Tibial artery (tissue), 4 donors: ENCODE measurements around the gene DTNA.
"Not testable (repeated sequence)": the region's sequence is repeated elsewhere in the genome, so short reads cannot be mapped to it uniquely, and the experiment has no call there.

ENCODE experiments used
- DNase-seq, 2 donors: peaks; one replicate each; pipeline ENCODE4 v3.0.0-alpha.2; 2019
- H3K27ac ChIP-seq, 2 donors: fragments of 200-600 bp; sonication (generic) in 1 of 2; 1 replicate in 1 of 2; 2 replicates in 1 of 2; pipeline ENCODE4 v1.5.1; 2018 to 2019; ENCODE audit warnings: mild to moderate bottlenecking in 1 of 2
- H3K27me3 ChIP-seq, 2 donors: fragments of 200-600 bp; sonication (generic) in 1 of 2; one replicate each; pipeline versions ENCODE4 v1.5.1 to v1.6.0; 2016 to 2019
- H3K36me3 ChIP-seq, 3 donors: fragments of 200-600 bp; sonication (generic) in 2 of 3; one replicate each; pipeline ENCODE4 v1.5.1; 2016 to 2019; ENCODE audit warnings: mild to moderate bottlenecking in 2 of 3
- H3K4me1 ChIP-seq, 4 donors: fragments of 200-600 bp; sonication (generic) in 2 of 4; 1 replicate in 3 of 4; 2 replicates in 1 of 4; pipeline ENCODE4 v1.5.1; 2016 to 2019
- H3K4me3 ChIP-seq, 2 donors: fragments of 200-600 bp; sonication (generic) in 1 of 2; 1 replicate in 1 of 2; 2 replicates in 1 of 2; pipeline ENCODE4 v1.5.1; 2018 to 2019; ENCODE audit warnings: mild to moderate bottlenecking in 2 of 2
- H3K9me3 ChIP-seq, 3 donors: fragments of 200-600 bp; sonication (generic) in 1 of 3; one replicate each; pipeline ENCODE4 v1.5.1; 2016 to 2019
- intact Hi-C: fragments of 100-400 bp; cut with DNase I; formaldehyde crosslinking; loops from one replicate; pipeline ENCODE4 v1.15.0; 2023; ENCODE audit warnings: low total_unique reads
- TF ChIP-seq, protein P1 (sequence below), 2 experiments: fragments of 200-600 bp in 1 of 2; fragments of 450-650 bp in 1 of 2; IDR thresholded peaks; one replicate each; pipeline ENCODE4 v1.5.1; 2017 to 2019; ENCODE audit warnings: antibody characterized with exemption in 2 of 2, mild to moderate bottlenecking in 1 of 2, moderate library complexity in 1 of 2

Gene DTNA

DNA sequence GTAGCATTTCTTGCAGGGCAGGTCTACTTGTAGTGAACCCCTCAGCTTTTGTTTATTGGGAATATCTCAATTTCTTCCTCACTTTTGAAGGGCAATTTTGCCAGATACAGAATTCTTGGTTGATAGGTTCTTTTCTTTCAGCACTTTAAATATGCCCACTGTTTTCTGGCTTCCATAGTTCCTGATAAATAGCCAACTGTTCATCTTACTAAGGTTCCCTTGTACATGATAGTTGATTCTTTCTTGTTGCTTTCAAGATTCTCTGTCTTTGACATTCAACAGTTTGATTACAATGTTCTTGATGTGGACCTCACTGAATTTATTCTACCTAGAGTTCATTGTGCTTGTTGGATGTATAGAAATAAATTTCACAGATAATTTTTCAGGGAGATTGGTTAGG is 183.1 kb downstream of the DTNA start:
- TF ChIP-seq, protein P1, sequence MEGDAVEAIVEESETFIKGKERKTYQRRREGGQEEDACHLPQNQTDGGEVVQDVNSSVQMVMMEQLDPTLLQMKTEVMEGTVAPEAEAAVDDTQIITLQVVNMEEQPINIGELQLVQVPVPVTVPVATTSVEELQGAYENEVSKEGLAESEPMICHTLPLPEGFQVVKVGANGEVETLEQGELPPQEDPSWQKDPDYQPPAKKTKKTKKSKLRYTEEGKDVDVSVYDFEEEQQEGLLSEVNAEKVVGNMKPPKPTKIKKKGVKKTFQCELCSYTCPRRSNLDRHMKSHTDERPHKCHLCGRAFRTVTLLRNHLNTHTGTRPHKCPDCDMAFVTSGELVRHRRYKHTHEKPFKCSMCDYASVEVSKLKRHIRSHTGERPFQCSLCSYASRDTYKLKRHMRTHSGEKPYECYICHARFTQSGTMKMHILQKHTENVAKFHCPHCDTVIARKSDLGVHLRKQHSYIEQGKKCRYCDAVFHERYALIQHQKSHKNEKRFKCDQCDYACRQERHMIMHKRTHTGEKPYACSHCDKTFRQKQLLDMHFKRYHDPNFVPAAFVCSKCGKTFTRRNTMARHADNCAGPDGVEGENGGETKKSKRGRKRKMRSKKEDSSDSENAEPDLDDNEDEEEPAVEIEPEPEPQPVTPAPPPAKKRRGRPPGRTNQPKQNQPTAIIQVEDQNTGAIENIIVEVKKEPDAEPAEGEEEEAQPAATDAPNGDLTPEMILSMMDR (IDR thresholded peaks at IDR 0.05) = no peak
- no peak overlapping the region for H3K4me3 ChIP-seq
- peaks cover 0 to 14% (median 2%) of the 10 kb centered on the region in 4 donors for H3K4me1 ChIP-seq
- H3K27ac ChIP-seq = no peak overlapping the region
- H3K9me3 ChIP-seq = peaks cover 0 to 5% (median 0%) of the 10 kb centered on the region in 3 donors
- DNase-seq = no peak
- intact Hi-C loops = no loop called here
- peaks cover 13 to 34% (median 32%) of the 10 kb centered on the region in 3 donors for H3K36me3 ChIP-seq
- H3K27me3 ChIP-seq = no peaks in the 10 kb centered on the region

DNA sequence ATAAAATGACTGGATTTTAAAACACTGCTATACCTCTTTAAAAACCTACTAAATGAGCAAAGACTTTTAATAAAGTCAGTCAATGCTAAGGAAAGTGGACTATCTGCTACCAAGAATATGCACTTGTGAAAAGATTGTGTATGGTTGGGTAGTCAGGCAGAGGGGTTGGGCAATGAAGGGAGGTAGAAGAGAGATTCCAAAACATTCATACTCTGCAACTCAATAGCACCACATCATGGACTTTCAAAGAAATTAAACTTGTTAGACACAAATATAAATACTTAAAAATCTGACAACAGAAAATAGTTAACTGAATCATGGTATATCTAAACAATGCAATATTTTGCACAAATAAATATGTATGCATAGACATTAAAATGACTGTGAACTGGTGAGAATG is 191.2 kb downstream of the DTNA start:
- DNase-seq = no peak

DNA sequence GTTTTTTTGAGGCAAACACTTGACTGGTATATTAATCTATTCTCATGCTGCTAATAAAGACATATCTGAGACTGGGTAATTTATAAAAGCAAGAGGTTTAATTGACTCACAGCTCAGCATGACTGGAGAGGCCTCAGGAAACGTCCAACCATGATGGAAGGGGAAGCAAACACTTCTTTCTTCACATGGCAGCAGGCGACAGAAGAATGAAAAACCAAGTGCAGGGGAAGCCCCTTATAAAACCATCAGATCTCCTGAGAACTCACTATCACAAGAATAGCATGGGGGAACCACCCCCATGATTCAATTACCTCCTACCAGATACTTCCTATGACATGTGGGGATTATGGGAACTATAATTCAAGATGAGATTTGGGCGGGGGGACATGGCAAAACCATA is 194.9 kb downstream of the DTNA start:
- intact Hi-C loops = no loop called here
- TF ChIP-seq, protein P1 (IDR thresholded peaks at IDR 0.05) = no peak
- Histone ChIP-seq H3K4me3 (no peak overlapping the region), H3K4me1 (peaks cover 0 to 15% (median 5%) of the 10 kb centered on the region in 4 donors), H3K36me3 (no peaks in the 10 kb centered on the region), H3K27ac (no peak overlapping the region), H3K9me3 (no peaks in the 10 kb centered on the region), H3K27me3 (no peaks in the 10 kb centered on the region)
- no peak for DNase-seq

More for the DNA sequence above, 191.2 kb downstream of the DTNA start:
- no peak overlapping the region for H3K4me3 ChIP-seq
- H3K27me3 ChIP-seq = no peaks in the 10 kb centered on the region
- H3K9me3 ChIP-seq = no peaks in the 10 kb centered on the region
- H3K4me1 ChIP-seq = peaks cover 0 to 5% (median 0%) of the 10 kb centered on the region in 4 donors
- intact Hi-C loops = loop anchor here (2.0 kb wide), 1 partner anchor 66 kb away; no protein-coding TSS in a partner anchor
- H3K27ac ChIP-seq = no peak overlapping the region
- no peaks in the 10 kb centered on the region for H3K36me3 ChIP-seq
- TF ChIP-seq, protein P1 (IDR thresholded peaks at IDR 0.05) = peak; percentile 32 to 62

DNA sequence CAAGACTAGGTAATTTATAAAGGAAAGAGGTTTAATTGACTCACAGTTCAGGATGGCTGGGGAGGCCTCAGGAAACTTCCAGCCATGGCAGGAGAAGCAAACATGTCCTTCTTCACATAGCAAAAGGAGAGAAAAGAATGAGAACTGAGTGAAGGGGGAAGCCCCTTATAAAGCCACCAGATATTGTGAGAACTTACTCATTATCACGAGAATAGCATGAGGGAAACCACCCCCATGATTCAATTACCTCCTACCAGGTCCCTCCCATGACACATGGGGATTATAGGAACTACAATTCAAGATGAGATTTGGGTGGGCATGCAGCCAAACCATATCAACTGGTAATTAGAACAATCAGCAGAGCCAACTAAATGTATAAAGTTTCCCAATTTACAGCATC is 196.9 kb downstream of the DTNA start:
- H3K36me3 ChIP-seq, H3K4me3 ChIP-seq, intact Hi-C loops, H3K27ac ChIP-seq, DNase-seq, H3K27me3 ChIP-seq, H3K9me3 ChIP-seq: not testable (repeated sequence)
- H3K4me1 ChIP-seq = peaks cover 0 to 18% (median 9%) of the 10 kb centered on the region in 4 donors

DNA sequence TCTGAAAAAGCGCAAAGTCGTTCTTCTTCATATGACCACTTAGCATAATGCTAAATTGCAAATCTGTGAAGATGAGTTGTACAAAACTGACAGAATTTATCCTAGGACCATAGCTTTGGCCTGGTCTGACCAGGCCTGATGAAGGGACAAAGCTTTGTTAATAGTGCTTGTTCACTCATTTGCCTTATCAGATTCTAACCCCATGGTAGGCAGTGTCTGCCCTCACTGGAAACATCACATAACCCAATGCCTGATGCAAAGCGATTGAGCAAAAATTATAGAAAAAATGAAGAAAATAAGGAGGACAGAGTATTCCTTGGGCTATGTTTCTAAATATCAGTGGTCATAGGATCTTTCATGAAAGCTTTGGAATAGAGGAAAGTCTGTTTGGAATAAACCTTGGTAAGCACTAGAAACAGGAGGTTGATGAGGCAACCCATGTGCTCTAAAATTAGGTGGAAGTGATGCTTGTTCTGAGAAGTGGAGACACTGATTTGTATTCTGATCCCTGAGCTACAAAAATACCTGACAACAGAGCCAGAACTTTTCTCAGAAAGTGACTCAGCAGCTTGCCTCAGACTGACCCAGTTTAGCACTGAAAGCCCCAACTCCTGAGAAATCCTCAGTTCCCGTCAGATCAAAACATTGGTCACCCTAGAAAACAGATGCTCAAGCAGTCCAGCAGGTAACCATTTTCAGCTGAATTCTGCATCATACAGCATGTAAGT is 199.7 kb downstream of the DTNA start:
- H3K4me3 ChIP-seq = no peak overlapping the region
- peak overlapping the region; percentile 47 to 66 for H3K27ac ChIP-seq
- DNase-seq = no peak
- intact Hi-C loops = no loop called here
- TF ChIP-seq, protein P1 (IDR thresholded peaks at IDR 0.05) = no peak
- peaks cover 0 to 22% (median 9%) of the 10 kb centered on the region in 4 donors for H3K4me1 ChIP-seq
- H3K36me3 ChIP-seq = no peaks in the 10 kb centered on the region
- no peaks in the 10 kb centered on the region for H3K27me3 ChIP-seq
- H3K9me3 ChIP-seq = no peaks in the 10 kb centered on the region

DNA sequence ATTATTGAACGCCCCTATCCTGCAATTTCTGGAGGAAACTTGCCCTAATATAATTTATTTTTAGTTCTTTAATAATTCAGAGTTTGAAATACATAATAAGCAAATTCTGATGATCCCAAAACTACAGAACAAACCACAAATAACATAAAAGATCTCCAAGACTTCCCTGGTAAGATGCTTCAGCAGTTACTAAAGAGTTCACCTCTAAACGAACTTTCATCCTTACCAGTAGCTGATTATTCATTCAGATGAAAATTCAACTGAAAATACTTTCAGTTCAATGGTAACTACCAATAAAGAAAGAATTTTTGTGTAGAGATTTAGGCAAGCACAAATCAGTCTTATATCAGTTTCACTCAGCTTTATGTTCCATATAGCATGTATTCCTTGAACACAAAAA is 201.0 kb downstream of the DTNA start:
- DNase-seq = no peak
- TF ChIP-seq, protein P1 (IDR thresholded peaks at IDR 0.05) = no peak
- Histone ChIP-seq H3K4me3 (no peak overlapping the region), H3K9me3 (no peaks in the 10 kb centered on the region), H3K4me1 (peaks cover 0 to 22% (median 9%) of the 10 kb centered on the region in 4 donors), H3K27me3 (no peaks in the 10 kb centered on the region), H3K36me3 (no peaks in the 10 kb centered on the region), H3K27ac (no peak overlapping the region)
- intact Hi-C loops = no loop called here
